H9 (cell line): ENCODE results near the gene GRB10. TPM values are rescaled to one million over a fixed set of nuclear protein-coding genes. Genes with fewer than 3 reads are reported as not detected.

Experiments used
- DNase-seq: peaks from one replicate; pipeline ENCODE4 v3.0.0-alpha.2; 2017
- H2AFZ ChIP-seq: one replicate; pipeline ENCODE4 v1.6.1; 2013; ENCODE audit warnings: mild to moderate bottlenecking, low read length, control low read depth, moderate library complexity
- H2AK5ac ChIP-seq: 2 replicates; pipeline ENCODE4 v1.6.1; 2013; ENCODE audit warnings: low read length, control low read depth, mixed read lengths; ENCODE audit not compliant: insufficient read length
- H2BK120ac ChIP-seq: one replicate; pipeline ENCODE4 v1.6.1; 2013; ENCODE audit warnings: low read depth, mild to moderate bottlenecking, low read length, control low read depth, inconsistent platforms; ENCODE audit not compliant: poor library complexity, severe bottlenecking
- H2BK12ac ChIP-seq: 2 replicates; pipeline ENCODE4 v1.6.1; 2013; ENCODE audit warnings: low read length, control low read depth, mixed read lengths, low read depth; ENCODE audit not compliant: insufficient read length
- H2BK15ac ChIP-seq: 2 replicates; pipeline ENCODE4 v1.6.1; 2013; ENCODE audit warnings: low read depth, low read length, control low read depth
- H2BK20ac ChIP-seq: one replicate; pipeline ENCODE4 v1.6.1; 2013; ENCODE audit warnings: low read depth, mild to moderate bottlenecking, low read length, control low read depth, inconsistent platforms; ENCODE audit not compliant: poor library complexity, severe bottlenecking
- H2BK5ac ChIP-seq: 2 replicates; pipeline ENCODE4 v1.6.1; 2013; ENCODE audit warnings: low read length, control low read depth, mixed read lengths; ENCODE audit not compliant: insufficient read length
- H3K14ac ChIP-seq: 2 replicates; pipeline ENCODE4 v1.6.1; 2013; ENCODE audit warnings: low read length, control low read depth; ENCODE audit not compliant: insufficient read depth
- H3K18ac ChIP-seq: 2 replicates; pipeline ENCODE4 v1.6.1; 2013; ENCODE audit warnings: low read depth, mild to moderate bottlenecking, mixed read lengths, low read length, control low read depth; ENCODE audit not compliant: insufficient read length
- H3K23ac ChIP-seq: 2 replicates; pipeline ENCODE4 v1.6.1; 2013; ENCODE audit warnings: low read length, control low read depth, mixed read lengths, low read depth; ENCODE audit not compliant: insufficient read length
- H3K23me2 ChIP-seq: 2 replicates; pipeline ENCODE4 v1.6.1; 2013; ENCODE audit warnings: low read depth, mild to moderate bottlenecking, mixed read lengths, low read length, control low read depth; ENCODE audit not compliant: insufficient read length, poor library complexity, severe bottlenecking
- H3K27ac ChIP-seq: 2 replicates; pipeline ENCODE4 v1.5.1; 2013; ENCODE audit warnings: low read length, control low read depth, mixed read lengths, low read depth; ENCODE audit not compliant: insufficient read length
- H3K27me3 ChIP-seq: 2 replicates; pipeline ENCODE4 v1.6.1; 2013; ENCODE audit warnings: low read length, control low read depth, inconsistent platforms; ENCODE audit not compliant: insufficient read depth
- H3K4ac ChIP-seq: 2 replicates; pipeline ENCODE4 v1.6.1; 2013; ENCODE audit warnings: low read depth, mild to moderate bottlenecking, control low read depth, inconsistent platforms, low read length, moderate library complexity
- H3K4me1 ChIP-seq: 2 replicates; pipeline ENCODE4 v1.6.1; 2013; ENCODE audit warnings: low read length, control low read depth, inconsistent platforms; ENCODE audit not compliant: insufficient read depth
- H3K4me2 ChIP-seq: 2 replicates; pipeline ENCODE4 v1.6.1; 2013; ENCODE audit warnings: low read length, control low read depth, mixed read lengths; ENCODE audit not compliant: insufficient read length, insufficient read depth
- H3K56ac ChIP-seq: 2 replicates; pipeline ENCODE4 v1.6.1; 2013; ENCODE audit warnings: low read depth, mild to moderate bottlenecking, mixed read lengths, low read length, control low read depth; ENCODE audit not compliant: insufficient read length
- H3K79me1 ChIP-seq: 2 replicates; pipeline ENCODE4 v1.6.1; 2013; ENCODE audit warnings: low read depth, mild to moderate bottlenecking, moderate library complexity, low read length, control low read depth, inconsistent platforms; ENCODE audit not compliant: insufficient read depth, poor library complexity, severe bottlenecking
- H3K79me2 ChIP-seq: 2 replicates; pipeline ENCODE4 v1.6.1; 2013; ENCODE audit warnings: low read length, control low read depth, inconsistent platforms; ENCODE audit not compliant: insufficient read depth
- H3K9ac ChIP-seq: 2 replicates; pipeline ENCODE4 v1.6.1; 2013; ENCODE audit warnings: low read length, control low read depth, mixed read lengths; ENCODE audit not compliant: insufficient read length; ENCODE audit errors: extremely low read depth
- H3K9me3 ChIP-seq: one replicate; pipeline ENCODE4 v1.6.1; 2013; ENCODE audit warnings: low read depth, low read length, inconsistent platforms; ENCODE audit not compliant: control insufficient read depth
- H3T11ph ChIP-seq: one replicate; pipeline ENCODE4 v1.6.1; 2013; ENCODE audit warnings: mild to moderate bottlenecking, low read length, control low read depth, inconsistent platforms
- H4K20me1 ChIP-seq: one replicate; pipeline ENCODE4 v1.6.1; 2013; ENCODE audit not compliant: control insufficient read depth, insufficient read length, insufficient read depth
- H4K5ac ChIP-seq: 2 replicates; pipeline ENCODE4 v1.6.1; 2013; ENCODE audit warnings: low read depth, mild to moderate bottlenecking, mixed read lengths, low read length, control low read depth; ENCODE audit not compliant: insufficient read length
- H4K8ac ChIP-seq: replicated peaks from 2 replicates; pipeline ENCODE4 v1.6.1; 2013; ENCODE audit warnings: low read length, control low read depth, mixed read lengths, low read depth; ENCODE audit not compliant: insufficient read length
- H4K91ac ChIP-seq: 2 replicates; pipeline ENCODE4 v1.6.1; 2013; ENCODE audit warnings: low read depth, mild to moderate bottlenecking, moderate library complexity, mixed read lengths, low read length, control low read depth; ENCODE audit not compliant: insufficient read length
- H3K27ac Mint-ChIP-seq, 3 experiments: 2 replicates in 2 of 3; 3 replicates in 1 of 3; pipeline ENCODE4 v1.8.0; 2020 to 2021; ENCODE audit warnings: mixed read lengths in 3 of 3, mild to moderate bottlenecking in 1 of 3, moderate library complexity in 1 of 3
- H3K27me3 Mint-ChIP-seq: 2 replicates; pipeline ENCODE4 v1.8.0; 2021; ENCODE audit warnings: low read depth, mild to moderate bottlenecking, moderate library complexity, mixed read lengths
- H3K36me3 Mint-ChIP-seq, 3 experiments: 2 replicates in 2 of 3; 3 replicates in 1 of 3; pipeline ENCODE4 v1.8.0; 2020 to 2021; ENCODE audit warnings: low read depth in 3 of 3, mixed read lengths in 3 of 3; ENCODE audit not compliant: insufficient read depth in 1 of 3
- H3K4me1 Mint-ChIP-seq, 2 experiments: 2 replicates each; pipeline ENCODE4 v1.8.0; 2020; ENCODE audit warnings: mixed read lengths in 2 of 2
- H3K4me3 Mint-ChIP-seq, 2 experiments: 2 replicates in 1 of 2; 3 replicates in 1 of 2; pipeline ENCODE4 v1.8.0; 2020 to 2021; ENCODE audit warnings: mild to moderate bottlenecking in 2 of 2, mixed read lengths in 2 of 2, moderate library complexity in 1 of 2
- H3K9me3 Mint-ChIP-seq, 2 experiments: 2 replicates in 1 of 2; 3 replicates in 1 of 2; pipeline ENCODE4 v1.8.0; 2020; ENCODE audit warnings: mild to moderate bottlenecking in 2 of 2, mixed read lengths in 2 of 2, moderate library complexity in 1 of 2
- WGBS: extraction: QIAGEN DNeasy Blood & Tissue Kit; methylation state at CpG from one replicate; pipeline ENCODE4 v1.1.7; 2013; ENCODE audit warnings: missing lambda C conversion rate, low lambda C conversion rate, mixed read lengths; ENCODE audit not compliant: insufficient read length; ENCODE audit errors: extremely low coverage; 5-methylcytosine and 5-hydroxymethylcytosine counted together
- total RNA-seq: library from RNA; stranded (reverse); gene quantifications from 2 replicates; pipeline ENCODE4 v1.2.1, GENCODE V29; 2021
- TF ChIP-seq, protein P1 (sequence below): fragments of 200-600 bp; sonication (generic); conservative IDR thresholded peaks from 3 replicates; pipeline ENCODE4 v1.8.0; 2021; ENCODE audit warnings: antibody characterized with exemption, mild to moderate bottlenecking

Gene GRB10
- total RNA-seq, 1 experiment from 2014 or later = 108 TPM

DNA sequence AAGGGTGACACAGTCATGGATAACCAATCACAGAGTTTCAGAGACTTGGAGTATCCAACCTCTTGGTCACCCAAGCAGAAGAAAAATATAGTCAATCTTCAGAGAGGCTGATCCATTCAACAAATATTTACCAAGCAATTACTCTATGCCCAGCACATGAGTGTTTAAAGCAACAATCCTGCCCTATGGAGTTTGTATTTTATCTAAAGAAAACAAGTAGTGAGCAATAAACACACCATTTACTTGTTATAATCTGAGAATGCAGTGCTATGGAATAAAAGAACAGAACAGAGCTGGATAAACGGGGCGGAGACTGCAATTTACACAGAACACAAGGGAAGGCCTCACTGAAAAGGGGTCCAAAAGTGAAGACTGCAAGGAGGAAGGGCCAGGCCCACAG is 63.8 kb downstream of the GRB10 start:
- H2AFZ ChIP-seq = no peak overlapping the region
- Mint-ChIP-seq H3K4me1 (peaks cover 26 to 29% of the 10 kb centered on the region in 2 experiments), H3K36me3 (peaks cover 3 to 7% (median 5%) of the 10 kb centered on the region in 3 experiments; a peak in 6 of 7 replicates), H3K27me3 (no peaks in the 10 kb centered on the region), H3K27ac (no peak overlapping the region; a peak in 1 of 7 replicates), H3K9me3 (no peaks in the 10 kb centered on the region; a peak in 1 of 5 replicates), H3K4me3 (no peak overlapping the region)
- no peaks in the 10 kb centered on the region for H3K27me3 ChIP-seq
- H3K4ac ChIP-seq = no peak overlapping the region
- no peak overlapping the region for H3K4me2 ChIP-seq
- TF ChIP-seq, protein P1, sequence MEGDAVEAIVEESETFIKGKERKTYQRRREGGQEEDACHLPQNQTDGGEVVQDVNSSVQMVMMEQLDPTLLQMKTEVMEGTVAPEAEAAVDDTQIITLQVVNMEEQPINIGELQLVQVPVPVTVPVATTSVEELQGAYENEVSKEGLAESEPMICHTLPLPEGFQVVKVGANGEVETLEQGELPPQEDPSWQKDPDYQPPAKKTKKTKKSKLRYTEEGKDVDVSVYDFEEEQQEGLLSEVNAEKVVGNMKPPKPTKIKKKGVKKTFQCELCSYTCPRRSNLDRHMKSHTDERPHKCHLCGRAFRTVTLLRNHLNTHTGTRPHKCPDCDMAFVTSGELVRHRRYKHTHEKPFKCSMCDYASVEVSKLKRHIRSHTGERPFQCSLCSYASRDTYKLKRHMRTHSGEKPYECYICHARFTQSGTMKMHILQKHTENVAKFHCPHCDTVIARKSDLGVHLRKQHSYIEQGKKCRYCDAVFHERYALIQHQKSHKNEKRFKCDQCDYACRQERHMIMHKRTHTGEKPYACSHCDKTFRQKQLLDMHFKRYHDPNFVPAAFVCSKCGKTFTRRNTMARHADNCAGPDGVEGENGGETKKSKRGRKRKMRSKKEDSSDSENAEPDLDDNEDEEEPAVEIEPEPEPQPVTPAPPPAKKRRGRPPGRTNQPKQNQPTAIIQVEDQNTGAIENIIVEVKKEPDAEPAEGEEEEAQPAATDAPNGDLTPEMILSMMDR = no peak
- no peak overlapping the region for H3K14ac ChIP-seq
- H2BK120ac ChIP-seq = no peak overlapping the region
- no peaks in the 10 kb centered on the region for H4K20me1 ChIP-seq
- no peak overlapping the region for H3T11ph ChIP-seq
- H2BK15ac ChIP-seq = no peak overlapping the region
- H3K23ac ChIP-seq = no peak overlapping the region
- no peak overlapping the region for H3K9ac ChIP-seq
- H3K4me1 ChIP-seq = no peaks in the 10 kb centered on the region
- no peak overlapping the region for H3K18ac ChIP-seq
- no CpG with 5 or more reads among the region's 2 CpGs for WGBS
- no peak overlapping the region for H4K5ac ChIP-seq
- no peak overlapping the region for H4K8ac ChIP-seq
- DNase-seq = no peak
- H3K27ac ChIP-seq = no peak overlapping the region
- H2BK12ac ChIP-seq = no peak overlapping the region
- H2AK5ac ChIP-seq = no peak overlapping the region
- no peak overlapping the region for H2BK20ac ChIP-seq
- H3K23me2 ChIP-seq = no peaks in the 10 kb centered on the region
- H3K79me2 ChIP-seq = peaks cover 26% of the 10 kb centered on the region; the same call in 1 of the 2 replicates
- no peak overlapping the region for H3K56ac ChIP-seq
- H4K91ac ChIP-seq = no peak overlapping the region
- no peak overlapping the region for H2BK5ac ChIP-seq
- no peaks in the 10 kb centered on the region for H3K9me3 ChIP-seq
- peaks cover 10% of the 10 kb centered on the region for H3K79me1 ChIP-seq
